ENCODE data around the gene TPRN.

- no peak for TF ChIP-seq POLR2AphosphoS5 (IDR thresholded peaks at IDR 0.05; ENCODE audit: low read depth, low read length)
- TF ChIP-seq, protein P1, sequence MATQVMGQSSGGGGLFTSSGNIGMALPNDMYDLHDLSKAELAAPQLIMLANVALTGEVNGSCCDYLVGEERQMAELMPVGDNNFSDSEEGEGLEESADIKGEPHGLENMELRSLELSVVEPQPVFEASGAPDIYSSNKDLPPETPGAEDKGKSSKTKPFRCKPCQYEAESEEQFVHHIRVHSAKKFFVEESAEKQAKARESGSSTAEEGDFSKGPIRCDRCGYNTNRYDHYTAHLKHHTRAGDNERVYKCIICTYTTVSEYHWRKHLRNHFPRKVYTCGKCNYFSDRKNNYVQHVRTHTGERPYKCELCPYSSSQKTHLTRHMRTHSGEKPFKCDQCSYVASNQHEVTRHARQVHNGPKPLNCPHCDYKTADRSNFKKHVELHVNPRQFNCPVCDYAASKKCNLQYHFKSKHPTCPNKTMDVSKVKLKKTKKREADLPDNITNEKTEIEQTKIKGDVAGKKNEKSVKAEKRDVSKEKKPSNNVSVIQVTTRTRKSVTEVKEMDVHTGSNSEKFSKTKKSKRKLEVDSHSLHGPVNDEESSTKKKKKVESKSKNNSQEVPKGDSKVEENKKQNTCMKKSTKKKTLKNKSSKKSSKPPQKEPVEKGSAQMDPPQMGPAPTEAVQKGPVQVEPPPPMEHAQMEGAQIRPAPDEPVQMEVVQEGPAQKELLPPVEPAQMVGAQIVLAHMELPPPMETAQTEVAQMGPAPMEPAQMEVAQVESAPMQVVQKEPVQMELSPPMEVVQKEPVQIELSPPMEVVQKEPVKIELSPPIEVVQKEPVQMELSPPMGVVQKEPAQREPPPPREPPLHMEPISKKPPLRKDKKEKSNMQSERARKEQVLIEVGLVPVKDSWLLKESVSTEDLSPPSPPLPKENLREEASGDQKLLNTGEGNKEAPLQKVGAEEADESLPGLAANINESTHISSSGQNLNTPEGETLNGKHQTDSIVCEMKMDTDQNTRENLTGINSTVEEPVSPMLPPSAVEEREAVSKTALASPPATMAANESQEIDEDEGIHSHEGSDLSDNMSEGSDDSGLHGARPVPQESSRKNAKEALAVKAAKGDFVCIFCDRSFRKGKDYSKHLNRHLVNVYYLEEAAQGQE (IDR thresholded peaks at IDR 0.05; ENCODE audit: insufficient read depth in 1 of 2, low read depth in 2 of 2, low read length in 2 of 2), result no peak
Observed at GRCh38 chr9:137194909-137195308, 5.6 kb downstream of the TPRN start.
